Transverse colon (tissue), 4 donors: ENCODE data around the gene CHRNE. TPM values are rescaled to one million over a fixed set of nuclear protein-coding genes. Genes with fewer than 3 reads are reported as not detected.
A peak's percentile ranks its signal among the peaks of the same experiment; 100 is the strongest.

Source experiments
- DNase-seq: peaks from one replicate; pipeline ENCODE4 v3.0.0-alpha.2; 2019
- H3K27ac ChIP-seq, 4 donors: fragments of 200-600 bp; sonication (generic); 2 replicates each; pipeline ENCODE4 v1.5.1; 2016 to 2018; ENCODE audit warnings: inconsistent platforms in 4 of 4
- H3K27me3 ChIP-seq: fragments of 200-600 bp; sonication (generic); 2 replicates; pipeline ENCODE4 v1.5.1; 2017; ENCODE audit warnings: inconsistent platforms
- H3K36me3 ChIP-seq, 4 donors: fragments of 200-600 bp; sonication (generic); 2 replicates each; pipeline ENCODE4 v1.5.1; 2017 to 2019; ENCODE audit warnings: inconsistent platforms in 4 of 4
- H3K4me1 ChIP-seq, 4 donors: fragments of 200-600 bp; sonication (generic); 2 replicates each; pipeline ENCODE4 v1.5.1; 2017 to 2020; ENCODE audit warnings: inconsistent platforms in 4 of 4
- H3K4me3 ChIP-seq, 4 donors: fragments of 200-600 bp; sonication (generic); 1 replicate in 1 of 4; 2 replicates in 3 of 4; pipeline versions ENCODE4 v1.5.1 to v1.6.1; 2017 to 2019; ENCODE audit warnings: inconsistent platforms in 4 of 4
- H3K9me3 ChIP-seq, 2 donors: fragments of 200-600 bp; sonication (generic); 2 replicates each; pipeline ENCODE4 v1.5.1; 2017 to 2019; ENCODE audit warnings: inconsistent platforms in 2 of 2
- CTCF ChIP-seq, 5 experiments: fragments of 200-600 bp in 3 of 5; fragments of 450-650 bp in 2 of 5; sonication (generic) in 3 of 5; IDR thresholded peaks; 1 replicate in 2 of 5; 2 replicates in 3 of 5; pipeline ENCODE4 v1.5.1; 2016 to 2017; ENCODE audit warnings: antibody characterized with exemption in 5 of 5, inconsistent platforms in 3 of 5, mild to moderate bottlenecking in 2 of 5, moderate library complexity in 1 of 5
- EP300 ChIP-seq: sonication (generic); formaldehyde crosslinking; IDR thresholded peaks from one replicate; pipeline ENCODE4 v1.6.1; 2017; ENCODE audit warnings: antibody characterized with exemption, low read depth
- POLR2A ChIP-seq: fragments of 450-650 bp; IDR thresholded peaks from one replicate; pipeline ENCODE4 v1.6.1; 2016; ENCODE audit warnings: antibody characterized with exemption, mild to moderate bottlenecking, moderate library complexity
- POLR2AphosphoS5 ChIP-seq, 3 donors: sonication (generic); formaldehyde crosslinking; IDR thresholded peaks; one replicate each; pipeline ENCODE4 v1.6.1; 2016; ENCODE audit warnings: antibody characterized with exemption in 3 of 3
- WGBS, 2 donors: methylation state at CpG; one replicate each; pipeline ENCODE4 v1.1.5; 2018; ENCODE audit warnings: low coverage in 1 of 2; 5-methylcytosine and 5-hydroxymethylcytosine counted together
- in situ Hi-C, 4 donors: fragments of 200-750 bp; cut with MboI; loops; one replicate each; pipeline versions ENCODE4 v1.15.0 to v1.15.1; 2017; ENCODE audit warnings: low sequenced_read_pairs in 3 of 4, low pct_ligation_motif_present in 1 of 4, low pct_unique_long_range_greater_than_20kb in 1 of 4
- intact Hi-C: fragments of 100-400 bp; cut with DNase I; formaldehyde crosslinking; loops from one replicate; pipeline ENCODE4 v1.15.1; 2023; ENCODE audit warnings: low total_unique reads
- total RNA-seq, 4 donors: library from RNA; depleted of rRNA; stranded (reverse); fragments of >200 nt; gene quantifications; one replicate each; pipeline ENCODE4 v1.1.0, GENCODE V29; 2016

Gene CHRNE
- total RNA-seq, 4 donors from 2014 or later = 0.32 TPM; not detected in 3

- no peak overlapping the region for H3K4me3 ChIP-seq
- no peaks in the 10 kb centered on the region for H3K9me3 ChIP-seq
- H3K4me1 ChIP-seq = peaks cover 23 to 30% (median 27%) of the 10 kb centered on the region in 4 donors
- intact Hi-C loops = loop anchor here (10.0 kb wide), 1 partner anchor 48 kb away; the partner anchor contains the start of gene CAMTA2
- WGBS, 2 donors = 90% methylated on average over 3 of the region's 3 CpGs; no CpG with 5 or more reads in 1 of the 2 donors
- H3K27ac ChIP-seq = no peak overlapping the region
- in situ Hi-C loops = no loop called here
- TF ChIP-seq POLR2A (no peak), CTCF (IDR thresholded peaks at IDR 0.05) (no peak), EP300 (no peak), POLR2AphosphoS5 (IDR thresholded peaks at IDR 0.05) (no peak)
- no peaks in the 10 kb centered on the region for H3K27me3 ChIP-seq
- no peak for DNase-seq
- H3K36me3 ChIP-seq = peaks cover 0 to 9% (median 4%) of the 10 kb centered on the region in 4 donors
These were observed 33.5 kb upstream of the CHRNE start for GRCh38 chr17:4936436-4936835.

- H3K27me3 ChIP-seq = no peaks in the 10 kb centered on the region
- no peak for TF ChIP-seq POLR2AphosphoS5 (IDR thresholded peaks at IDR 0.05)
- no peak for TF ChIP-seq EP300
- TF ChIP-seq POLR2A = no peak
- TF ChIP-seq CTCF (IDR thresholded peaks at IDR 0.05) = no peak
- in situ Hi-C loops (no loop called here), intact Hi-C loops (loop anchor here (10.0 kb wide), 1 partner anchor 49 kb away; the partner anchor contains the start of gene CAMTA2)
- DNase-seq = no peak
- H3K4me3 ChIP-seq = no peak overlapping the region
- peaks cover 0 to 9% (median 4%) of the 10 kb centered on the region in 4 donors for H3K36me3 ChIP-seq
- H3K4me1 ChIP-seq = peaks cover 17 to 23% (median 20%) of the 10 kb centered on the region in 4 donors
- H3K27ac ChIP-seq = no peak overlapping the region
- no peaks in the 10 kb centered on the region for H3K9me3 ChIP-seq
These were observed 32.8 kb upstream of the CHRNE start for GRCh38 chr17:4935650-4936049.

- in situ Hi-C loops (no loop called here), intact Hi-C loops (loop anchor here (10.0 kb wide), 1 partner anchor 50 kb away; the partner anchor contains the start of gene CAMTA2)
- Histone ChIP-seq H3K27me3 (no peaks in the 10 kb centered on the region), H3K4me1 (peaks cover 17 to 23% (median 19%) of the 10 kb centered on the region in 4 donors), H3K27ac (peak overlapping the region in 1 of 4 donors; percentile 4), H3K4me3 (no peak overlapping the region), H3K36me3 (peaks cover 0 to 9% (median 4%) of the 10 kb centered on the region in 4 donors), H3K9me3 (no peaks in the 10 kb centered on the region)
- WGBS, 2 donors = 31 to 58% methylated on average over 4 to 14 of the region's 14 CpGs
- peak; percentile 65 for DNase-seq
- TF ChIP-seq EP300 (no peak), POLR2A (no peak), CTCF (IDR thresholded peaks at IDR 0.05) (no peak), POLR2AphosphoS5 (IDR thresholded peaks at IDR 0.05) (no peak)
These were observed 31.5 kb upstream of the CHRNE start for GRCh38 chr17:4934173-4934979.

- in situ Hi-C loops = no loop called here
- no peak overlapping the region for H3K27ac ChIP-seq
- no peak for DNase-seq
These were observed 30.7 kb upstream of the CHRNE start for GRCh38 chr17:4933646-4934045.

More at GRCh38 chr17:4933646-4934045, 30.7 kb upstream of the CHRNE start:
- Histone ChIP-seq H3K36me3 (peaks cover 0 to 9% (median 4%) of the 10 kb centered on the region in 4 donors), H3K9me3 (no peaks in the 10 kb centered on the region), H3K4me1 (peaks cover 11 to 16% (median 14%) of the 10 kb centered on the region in 4 donors), H3K4me3 (no peak overlapping the region), H3K27me3 (no peaks in the 10 kb centered on the region)
- 76% methylated on average over 12 of the region's 16 CpGs; no CpG with 5 or more reads in 1 of the 2 donors for WGBS, 2 donors
- no peak for TF ChIP-seq EP300
- TF ChIP-seq CTCF (IDR thresholded peaks at IDR 0.05) = no peak
- TF ChIP-seq POLR2AphosphoS5 (IDR thresholded peaks at IDR 0.05) = no peak
- intact Hi-C loops = loop anchor here (10.0 kb wide), 1 partner anchor 51 kb away; the partner anchor contains the start of gene CAMTA2
